ENCODE measurements around the gene MMP17. TPM values are rescaled to one million over a fixed set of nuclear protein-coding genes. Genes with fewer than 3 reads are reported as not detected.
"Not testable (repeated sequence)": the region's sequence is repeated elsewhere in the genome, so short reads cannot be mapped to it uniquely, and the experiment has no call there.

MMP17 gene
- total RNA-seq, 1 experiment from 2014 or later = 36.1 TPM

DNA sequence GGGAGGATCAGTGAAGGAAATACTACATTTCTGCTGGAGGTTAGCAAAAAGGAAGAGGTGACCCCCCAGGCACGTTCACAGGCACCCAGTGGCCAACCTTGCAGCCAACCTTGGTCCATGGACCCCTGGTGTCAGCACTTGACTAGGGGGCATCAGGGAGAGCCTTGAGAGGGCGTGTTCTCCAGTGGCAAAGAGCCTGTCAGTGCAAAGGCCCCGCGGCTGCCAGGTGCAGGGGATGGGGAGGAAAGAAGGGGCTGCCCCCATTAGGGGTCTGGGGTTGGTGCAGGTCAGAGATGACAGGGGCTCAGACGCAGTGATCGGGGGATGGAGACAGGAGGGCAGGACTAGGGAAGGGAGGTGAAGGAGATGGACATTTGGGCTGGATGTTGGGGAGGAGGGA lies 43.5 kb downstream of the MMP17 start:
- no peaks in the 10 kb centered on the region for H3K27me3 ChIP-seq (ENCODE audit: control insufficient read depth, insufficient read depth, low read length)
- DNase-seq = peak; percentile 37

DNA sequence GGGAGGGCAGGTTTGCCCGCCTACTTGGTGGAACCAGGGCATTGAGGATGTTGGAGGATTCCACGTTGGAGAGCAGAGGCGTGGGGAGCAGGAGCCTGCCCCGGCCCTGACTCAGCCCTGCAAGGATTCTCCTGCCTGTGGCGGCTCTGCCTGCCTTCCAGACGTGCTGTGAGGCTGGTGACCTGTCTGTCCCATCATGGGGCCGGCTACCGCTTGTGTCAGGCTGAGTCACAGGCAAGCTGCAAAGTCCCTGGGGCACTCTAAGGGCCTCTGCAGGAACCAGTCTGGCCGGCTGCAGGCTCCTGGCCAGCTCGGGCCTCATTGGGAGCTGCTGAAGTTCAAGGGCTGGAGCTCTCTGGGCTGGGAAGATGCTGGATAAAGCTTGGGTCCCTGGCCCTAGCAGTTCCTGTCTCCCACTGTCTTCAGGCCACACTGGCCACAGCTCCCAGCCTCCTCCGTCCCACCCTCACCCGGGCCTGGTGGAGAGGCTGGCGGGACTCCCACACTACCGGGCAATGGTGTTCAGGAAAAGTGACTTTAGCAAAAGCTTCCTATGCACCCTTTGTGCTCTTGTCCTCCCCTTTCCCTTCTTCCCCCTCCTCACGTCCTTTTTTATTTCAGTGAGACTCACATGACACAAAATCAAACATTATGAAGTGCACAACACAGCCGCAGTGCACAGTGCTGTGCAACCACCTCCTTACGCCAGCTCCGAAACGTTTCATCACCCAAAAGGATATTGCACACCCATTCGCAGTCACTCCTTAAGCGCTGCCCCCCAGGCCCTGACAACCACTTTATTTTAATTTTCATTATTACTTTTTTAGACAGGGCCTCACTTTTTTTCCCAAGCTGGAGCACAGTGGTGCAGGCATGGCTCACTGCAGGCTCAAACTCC lies 44.2 kb downstream of the MMP17 start:
- Histone ChIP-seq H3K27me3 (ENCODE audit: control insufficient read depth, insufficient read depth, low read length) (no peaks in the 10 kb centered on the region), H3K36me3 (replicated peaks; ENCODE audit: control insufficient read depth, insufficient read depth, low read length) (no peaks in the 10 kb centered on the region), H3K4me3 (ENCODE audit: insufficient read depth, low read depth, low read length) (no peak overlapping the region)
- DNase-seq = peak; percentile 53

More for the DNA sequence above, 43.5 kb downstream of the MMP17 start:
- Histone ChIP-seq H3K36me3 (replicated peaks; ENCODE audit: control insufficient read depth, insufficient read depth, low read length) (no peaks in the 10 kb centered on the region), H3K4me3 (ENCODE audit: insufficient read depth, low read depth, low read length) (no peak overlapping the region)

DNA sequence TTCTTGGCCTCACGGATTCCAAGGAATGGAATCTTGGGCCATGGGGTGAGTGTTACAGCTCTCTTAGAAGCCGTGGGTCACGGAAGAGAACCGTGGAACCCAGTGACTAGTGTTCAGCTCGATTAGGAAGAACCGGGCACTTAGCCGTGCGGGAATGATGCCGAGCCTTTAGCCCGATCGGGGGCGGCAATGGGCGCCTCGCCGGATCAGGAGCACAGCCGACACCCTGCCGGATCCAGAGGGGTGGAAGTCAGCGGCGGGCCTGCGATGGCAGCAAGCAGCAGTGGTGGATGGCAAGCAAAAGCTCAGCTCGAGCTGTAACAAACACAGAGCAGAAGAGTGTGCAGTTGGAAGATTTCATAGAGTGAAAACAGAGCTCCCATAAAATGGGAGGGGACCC lies 45.1 kb downstream of the MMP17 start:
- no peak for DNase-seq
- Histone ChIP-seq H3K36me3 (replicated peaks; ENCODE audit: control insufficient read depth, insufficient read depth, low read length) (no peaks in the 10 kb centered on the region), H3K4me3 (ENCODE audit: insufficient read depth, low read depth, low read length) (no peak overlapping the region), H3K27me3 (ENCODE audit: control insufficient read depth, insufficient read depth, low read length) (no peaks in the 10 kb centered on the region)

DNA sequence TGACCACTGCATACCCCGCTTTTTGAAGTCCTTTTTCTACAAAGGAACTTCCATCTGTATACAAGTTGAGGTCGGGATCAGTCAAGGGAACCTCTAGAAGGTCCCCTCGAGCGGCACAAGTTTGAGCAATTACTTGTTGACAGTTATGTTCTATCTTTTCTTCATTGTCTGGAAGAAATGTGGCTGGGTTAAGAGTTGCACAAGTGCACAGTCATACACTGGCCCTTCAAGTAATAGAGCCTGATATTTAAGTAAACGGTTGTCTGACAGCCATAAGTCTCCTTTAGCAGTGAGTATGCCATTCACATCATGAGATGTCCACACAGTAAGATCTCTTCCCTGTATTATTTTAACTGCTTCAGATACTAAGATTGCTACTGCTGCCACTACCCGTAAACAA lies 46.8 kb downstream of the MMP17 start:
- not testable (repeated sequence) for H3K36me3 ChIP-seq (replicated peaks; ENCODE audit: control insufficient read depth, insufficient read depth, low read length); DNase-seq; H3K27me3 ChIP-seq (ENCODE audit: control insufficient read depth, insufficient read depth, low read length); H3K4me3 ChIP-seq (ENCODE audit: insufficient read depth, low read depth, low read length)

DNA sequence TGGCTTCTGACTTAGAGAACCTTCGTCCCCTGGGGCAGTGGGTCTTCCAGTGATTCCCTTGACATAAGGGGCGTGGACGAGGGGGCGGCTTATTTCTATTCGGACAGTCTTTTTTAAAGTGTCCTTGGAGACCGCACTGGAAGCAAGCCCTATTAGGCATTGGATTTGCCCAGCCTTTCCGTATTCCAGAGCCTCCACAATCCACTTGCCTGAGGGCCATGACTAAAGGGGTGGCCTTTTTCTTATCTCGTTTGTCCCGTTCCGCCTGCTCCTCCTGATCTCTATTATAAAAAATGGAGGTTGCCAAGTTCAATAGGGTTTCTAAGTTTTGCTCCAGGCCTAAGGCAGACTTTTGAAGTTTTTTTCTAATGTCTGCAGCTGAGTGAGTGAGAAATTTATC lies 49.0 kb downstream of the MMP17 start:
- DNase-seq; H3K27me3 ChIP-seq (ENCODE audit: control insufficient read depth, insufficient read depth, low read length); H3K36me3 ChIP-seq (replicated peaks; ENCODE audit: control insufficient read depth, insufficient read depth, low read length); H3K4me3 ChIP-seq (ENCODE audit: insufficient read depth, low read depth, low read length): not testable (repeated sequence)

DNA sequence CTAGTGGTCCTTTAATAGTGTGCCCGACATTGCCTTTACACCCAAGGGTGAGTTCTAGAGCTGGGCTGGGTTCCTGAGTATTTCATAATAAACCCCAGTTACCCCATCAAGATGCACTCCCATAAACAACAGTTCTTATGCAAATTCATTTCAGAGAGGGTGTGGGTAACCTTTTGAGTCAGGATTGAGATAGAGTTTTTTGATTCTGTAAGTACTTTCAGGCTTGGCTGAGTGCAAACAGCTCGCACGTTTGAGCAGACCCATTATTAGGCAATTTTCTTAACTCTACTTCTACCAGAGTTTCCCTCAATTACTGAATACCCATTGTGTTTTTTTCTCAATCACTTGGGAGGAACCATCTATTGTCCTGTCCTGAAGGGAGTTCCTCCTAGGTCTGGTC lies 50.2 kb downstream of the MMP17 start:
- H3K27me3 ChIP-seq (ENCODE audit: control insufficient read depth, insufficient read depth, low read length); H3K36me3 ChIP-seq (replicated peaks; ENCODE audit: control insufficient read depth, insufficient read depth, low read length); DNase-seq; H3K4me3 ChIP-seq (ENCODE audit: insufficient read depth, low read depth, low read length): not testable (repeated sequence)

DNA sequence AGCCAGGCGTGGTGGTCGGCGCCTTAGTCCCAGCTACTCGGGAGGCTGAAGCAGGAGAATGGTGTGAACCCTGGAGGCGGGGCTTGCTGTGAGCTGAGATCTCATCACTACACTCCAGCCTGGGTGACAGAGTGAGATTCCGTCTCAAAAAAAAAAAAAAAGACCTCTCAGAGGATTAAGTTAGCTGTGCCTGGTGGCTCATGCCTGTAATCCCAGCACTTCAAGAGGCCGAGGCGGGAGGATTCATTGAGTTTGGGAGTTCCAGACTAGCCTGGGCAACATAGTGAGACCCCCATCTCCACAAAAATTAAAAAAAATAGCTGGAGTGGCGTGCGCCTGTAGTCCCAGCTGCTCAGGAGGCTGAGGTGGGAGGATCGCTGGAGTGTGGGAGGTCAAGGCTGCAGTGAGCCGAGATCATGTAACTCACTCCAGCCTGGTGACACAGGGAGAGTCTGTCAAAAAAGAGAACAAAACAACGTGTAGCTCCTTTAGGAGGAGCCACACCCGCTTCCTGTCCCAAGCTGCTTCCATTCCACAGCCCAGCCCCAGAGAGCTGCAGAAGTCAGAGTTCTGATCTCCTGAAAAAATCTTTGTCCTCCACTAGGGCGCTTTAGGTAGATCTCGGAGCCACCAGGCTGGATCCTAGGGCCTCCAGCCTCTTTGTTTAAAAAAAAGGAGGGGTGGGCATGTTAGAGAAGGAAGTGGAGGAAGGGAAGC lies 54.8 kb downstream of the MMP17 start:
- Histone ChIP-seq H3K4me3 (ENCODE audit: insufficient read depth, low read depth, low read length) (no peak overlapping the region), H3K36me3 (replicated peaks; ENCODE audit: control insufficient read depth, insufficient read depth, low read length) (no peaks in the 10 kb centered on the region), H3K27me3 (ENCODE audit: control insufficient read depth, insufficient read depth, low read length) (no peaks in the 10 kb centered on the region)
- DNase-seq = peak; percentile 54

DNA sequence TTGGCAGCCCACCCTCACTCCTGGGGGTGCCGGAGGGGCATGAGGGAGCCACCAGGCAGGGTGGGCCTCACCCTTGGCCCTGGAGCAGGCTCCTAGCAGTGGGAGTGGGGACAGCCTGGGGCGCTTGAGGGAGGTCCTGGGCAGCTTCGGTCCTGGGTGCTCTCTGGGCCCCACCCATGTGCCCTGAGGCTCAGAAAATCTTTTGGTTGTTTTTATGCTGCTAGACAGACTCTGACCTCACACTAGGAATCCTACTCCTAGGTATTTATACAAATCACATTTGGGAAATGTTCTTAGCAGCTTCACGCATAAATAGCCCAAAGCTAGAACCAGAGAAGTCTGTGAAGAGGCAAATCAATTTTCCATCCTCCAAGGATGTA lies 55.3 kb downstream of the MMP17 start:
- no peaks in the 10 kb centered on the region for H3K36me3 ChIP-seq (replicated peaks; ENCODE audit: control insufficient read depth, insufficient read depth, low read length)
- no peaks in the 10 kb centered on the region for H3K27me3 ChIP-seq (ENCODE audit: control insufficient read depth, insufficient read depth, low read length)
- no peak for DNase-seq
- H3K4me3 ChIP-seq (ENCODE audit: insufficient read depth, low read depth, low read length) = no peak overlapping the region

DNA sequence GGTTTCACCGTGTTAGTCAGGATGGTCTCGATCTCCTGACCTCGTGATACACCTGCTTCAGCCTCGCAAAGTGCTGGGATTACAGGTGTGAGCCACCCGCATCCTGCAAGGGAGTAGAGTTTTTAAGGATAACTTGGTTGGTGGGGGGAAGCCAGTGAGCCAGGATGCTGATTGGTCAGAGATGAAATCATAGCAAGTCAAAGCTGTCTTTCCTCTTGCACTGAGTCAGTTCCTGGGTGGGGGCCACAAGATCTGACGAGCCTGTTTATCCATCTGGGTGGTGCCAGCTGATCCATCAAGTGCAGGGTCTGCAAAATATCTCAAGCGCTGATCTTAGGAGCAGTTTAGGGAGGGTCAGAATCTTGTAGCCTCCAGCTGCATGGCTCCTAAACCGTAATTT lies 56.9 kb downstream of the MMP17 start:
- H3K27me3 ChIP-seq (ENCODE audit: control insufficient read depth, insufficient read depth, low read length); DNase-seq; H3K36me3 ChIP-seq (replicated peaks; ENCODE audit: control insufficient read depth, insufficient read depth, low read length): not testable (repeated sequence)

DNA sequence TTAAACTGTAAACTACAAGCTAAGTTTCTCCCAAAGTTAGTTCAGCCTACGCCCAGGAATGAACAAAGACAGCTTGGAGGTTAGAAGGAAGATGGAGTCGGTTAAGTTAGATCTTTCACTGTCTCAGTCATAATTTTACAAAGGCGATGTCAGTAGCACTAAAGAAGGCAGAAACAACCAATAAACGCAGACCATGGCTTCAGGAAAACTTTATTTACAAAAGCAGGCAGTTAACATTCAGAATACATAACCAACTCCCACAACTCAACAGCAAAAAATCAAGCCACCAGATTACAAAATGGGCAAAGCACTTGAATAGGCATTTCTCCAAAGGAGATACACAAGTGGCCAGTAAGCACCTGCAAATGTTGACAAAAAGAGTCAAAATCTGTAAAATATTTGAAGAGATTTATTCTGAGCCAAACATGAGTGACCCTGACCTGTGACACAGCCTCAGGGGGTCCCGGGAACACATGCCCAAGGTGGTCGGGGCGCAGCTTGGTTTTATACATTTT lies 57.4 kb downstream of the MMP17 start:
- no peak for DNase-seq
- no peaks in the 10 kb centered on the region for H3K36me3 ChIP-seq (replicated peaks; ENCODE audit: control insufficient read depth, insufficient read depth, low read length)
- no peaks in the 10 kb centered on the region for H3K27me3 ChIP-seq (ENCODE audit: control insufficient read depth, insufficient read depth, low read length)
- no peak overlapping the region for H3K4me3 ChIP-seq (ENCODE audit: insufficient read depth, low read depth, low read length)

More for the DNA sequence above, 56.9 kb downstream of the MMP17 start:
- H3K4me3 ChIP-seq (ENCODE audit: insufficient read depth, low read depth, low read length) = not testable (repeated sequence)

DNA sequence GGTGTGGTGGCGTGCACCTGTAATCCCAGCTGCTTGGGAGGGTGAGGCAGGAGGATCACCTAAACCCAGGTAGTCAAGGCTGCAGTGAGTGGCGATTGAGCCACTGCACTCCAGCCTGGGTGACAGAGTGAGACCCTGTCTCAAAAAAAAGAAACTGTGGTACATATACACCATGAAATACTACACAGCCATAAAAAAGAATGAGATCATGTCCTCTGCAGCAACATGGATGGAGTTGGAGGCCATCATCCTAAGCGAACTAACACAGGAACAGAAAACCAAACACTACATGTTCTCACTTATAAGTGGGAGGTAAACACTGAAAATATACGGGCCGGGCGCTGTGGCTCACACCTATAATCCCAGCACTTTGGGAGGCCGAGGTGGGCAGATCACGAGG lies 63.5 kb downstream of the MMP17 start:
- H3K4me3 ChIP-seq (ENCODE audit: insufficient read depth, low read depth, low read length); H3K36me3 ChIP-seq (replicated peaks; ENCODE audit: control insufficient read depth, insufficient read depth, low read length); H3K27me3 ChIP-seq (ENCODE audit: control insufficient read depth, insufficient read depth, low read length); DNase-seq: not testable (repeated sequence)

DNA sequence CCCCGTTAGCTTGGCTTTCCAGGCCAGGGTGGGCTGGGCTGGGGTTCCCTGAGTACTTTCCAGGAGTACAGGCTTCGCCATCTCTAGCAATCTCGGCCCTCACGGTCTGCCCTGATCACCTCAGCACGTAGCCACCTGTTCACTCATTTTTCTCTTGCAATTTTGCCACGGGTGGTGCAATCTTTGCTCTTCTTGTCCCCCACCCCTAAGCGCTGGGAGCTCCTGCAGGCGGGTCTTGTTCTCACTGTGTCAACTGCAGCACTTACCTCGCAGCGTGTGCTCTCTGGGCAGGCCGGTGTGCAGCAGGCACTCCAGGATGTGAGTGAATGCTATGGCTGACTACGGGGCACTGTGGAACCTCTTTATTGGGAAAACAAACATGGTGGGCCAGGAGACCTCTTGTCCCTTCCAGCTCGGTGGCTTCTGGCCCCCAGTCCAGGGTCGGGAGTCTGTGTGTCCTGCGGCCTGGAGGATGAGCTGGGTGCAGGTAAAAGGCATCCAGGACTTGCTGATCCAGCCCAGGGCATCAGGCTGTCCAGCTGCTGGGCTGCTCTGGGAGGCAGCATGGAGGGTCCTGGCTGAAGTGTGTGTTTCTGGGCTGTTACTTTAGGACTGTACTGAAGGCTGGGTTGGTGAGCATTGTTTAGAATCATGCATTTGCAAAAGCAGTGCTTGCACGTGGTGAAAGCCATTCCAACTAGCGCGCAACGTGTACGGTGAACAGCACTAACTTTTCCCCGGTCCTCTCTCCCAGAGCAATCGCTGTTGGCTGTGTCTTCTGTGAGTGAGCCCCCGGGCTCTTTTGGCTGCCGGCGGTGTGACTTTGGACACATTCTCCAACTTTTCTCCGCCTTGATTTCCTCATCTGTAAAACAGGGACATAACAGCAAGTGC lies 64.8 kb downstream of the MMP17 start:
- H3K27me3 ChIP-seq (ENCODE audit: control insufficient read depth, insufficient read depth, low read length) = no peaks in the 10 kb centered on the region
- H3K4me3 ChIP-seq (ENCODE audit: insufficient read depth, low read depth, low read length) = no peak overlapping the region
- peaks cover 4% of the 10 kb centered on the region for H3K36me3 ChIP-seq (replicated peaks; ENCODE audit: control insufficient read depth, insufficient read depth, low read length)
- peak; percentile 49 for DNase-seq

DNA sequence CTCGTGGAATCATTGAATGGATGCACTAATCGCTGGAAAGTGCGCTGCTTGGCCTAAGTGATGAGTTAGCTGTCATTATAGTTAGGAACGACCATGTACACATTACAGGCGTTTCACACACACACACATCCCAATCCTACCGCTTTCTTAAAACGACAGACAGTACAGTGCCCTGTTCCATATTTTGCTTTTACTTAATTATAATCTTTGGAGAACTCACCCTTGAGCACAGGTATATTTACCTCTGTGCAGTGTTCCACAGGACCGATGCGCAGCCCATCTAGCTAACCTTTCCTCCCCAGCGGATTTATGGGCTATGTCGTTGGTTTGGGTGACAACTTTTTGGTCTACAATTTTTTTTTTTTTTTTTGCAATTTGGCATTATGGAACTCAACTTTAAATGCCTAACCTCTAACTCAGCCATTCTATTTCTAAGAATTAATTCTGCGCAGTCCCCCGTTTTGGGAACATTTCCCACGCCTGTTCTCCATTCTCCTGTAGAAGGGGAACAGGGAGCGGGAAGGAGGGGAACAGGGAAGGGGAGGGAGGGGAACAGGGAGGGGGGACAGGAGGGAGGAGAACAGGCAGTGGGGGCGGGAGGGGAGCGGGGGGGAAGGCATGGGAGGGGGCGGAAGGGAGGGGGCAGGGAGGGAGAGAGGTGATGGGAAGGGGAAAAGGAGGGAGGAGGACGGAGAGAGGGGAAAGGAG lies 65.6 kb downstream of the MMP17 start:
- no peak overlapping the region for H3K4me3 ChIP-seq (ENCODE audit: insufficient read depth, low read depth, low read length)
- H3K27me3 ChIP-seq (ENCODE audit: control insufficient read depth, insufficient read depth, low read length) = no peaks in the 10 kb centered on the region
- peaks cover 4% of the 10 kb centered on the region for H3K36me3 ChIP-seq (replicated peaks; ENCODE audit: control insufficient read depth, insufficient read depth, low read length)
- DNase-seq = no peak
